Neural cell (in vitro differentiated cells): ENCODE measurements around the gene GMPPA. TPM values are rescaled to one million over a fixed set of nuclear protein-coding genes. Genes with fewer than 3 reads are reported as not detected.

ENCODE experiments used
- H2AFZ ChIP-seq: fragments of 200-600, 300-800 bp; sonication (generic), shearing (Covaris generic); 2 replicates; pipeline ENCODE4 v1.6.0; 2014; ENCODE audit warnings: low read depth, mild to moderate bottlenecking, antibody characterized with exemption, low read length, moderate library complexity
- H3F3A ChIP-seq: fragments of 200-600 bp; shearing (Covaris generic); 2 replicates; pipeline ENCODE4 v1.6.1; 2016; ENCODE audit warnings: mild to moderate bottlenecking, moderate library complexity, mixed read lengths, antibody characterized with exemption, low read length; ENCODE audit not compliant: insufficient read depth, poor library complexity, severe bottlenecking
- H3K27ac ChIP-seq: fragments of 200-600, 300-800 bp; sonication (generic), shearing (Covaris generic); 2 replicates; pipeline ENCODE4 v1.5.1; 2014; ENCODE audit warnings: mild to moderate bottlenecking, low read length, moderate library complexity
- H3K27me3 ChIP-seq: fragments of 300-800, 200-600 bp; sonication (generic), shearing (Covaris generic); 2 replicates; pipeline ENCODE4 v1.6.0; 2014; ENCODE audit warnings: mild to moderate bottlenecking, low read depth, low read length, moderate library complexity; ENCODE audit not compliant: insufficient read depth
- H3K36me3 ChIP-seq: fragments of 300-800, 200-600 bp; sonication (generic), shearing (Covaris generic); 2 replicates; pipeline ENCODE4 v1.5.1; 2014; ENCODE audit warnings: mild to moderate bottlenecking, antibody characterized with exemption, low read length, moderate library complexity; ENCODE audit not compliant: insufficient read depth
- H3K4me2 ChIP-seq: fragments of 300-800, 200-600 bp; sonication (generic), shearing (Covaris generic); 2 replicates; pipeline ENCODE4 v1.6.0; 2014; ENCODE audit warnings: mild to moderate bottlenecking, low read length
- H3K4me3 ChIP-seq: fragments of 300-800, 200-600 bp; sonication (generic), shearing (Covaris generic); 2 replicates; pipeline ENCODE4 v1.5.1; 2014; ENCODE audit warnings: mild to moderate bottlenecking, low read length, moderate library complexity
- H3K79me2 ChIP-seq: fragments of 200-600 bp; shearing (Covaris generic); replicated peaks from 2 replicates; pipeline ENCODE4 v1.6.0; 2014; ENCODE audit warnings: mild to moderate bottlenecking, low read length, moderate library complexity; ENCODE audit not compliant: insufficient read depth
- H3K9ac ChIP-seq: fragments of 300-800, 200-600 bp; sonication (generic), shearing (Covaris generic); 2 replicates; pipeline ENCODE4 v1.6.1; 2016; ENCODE audit warnings: mild to moderate bottlenecking, low read length, mixed read lengths
- H3K9me2 ChIP-seq: fragments of 200-600 bp; shearing (Covaris generic); 2 replicates; pipeline ENCODE4 v1.6.1; 2016; ENCODE audit warnings: mild to moderate bottlenecking, low read length, mixed read lengths; ENCODE audit not compliant: insufficient read depth
- H3K9me3 ChIP-seq: fragments of 200-600, 300-800 bp; sonication (generic), shearing (Covaris generic); 2 replicates; pipeline ENCODE4 v1.6.1; 2016; ENCODE audit warnings: mild to moderate bottlenecking, mixed run types, low read length, moderate library complexity, mixed read lengths
- H4K20me1 ChIP-seq: fragments of 200-600 bp; shearing (Covaris generic); 2 replicates; pipeline ENCODE4 v1.6.1; 2016; ENCODE audit warnings: mild to moderate bottlenecking, mixed run types; ENCODE audit not compliant: insufficient read depth
- CTCF ChIP-seq: fragments of 450-650 bp; IDR thresholded peaks from 2 replicates; pipeline ENCODE4 v1.5.1; 2014; ENCODE audit warnings: antibody characterized with exemption, mild to moderate bottlenecking, moderate library complexity; ENCODE audit not compliant: poor library complexity, severe bottlenecking
- EP300 ChIP-seq: fragments of 450-650 bp; conservative IDR thresholded peaks from 2 replicates; pipeline ENCODE4 v1.6.1; 2014; ENCODE audit warnings: antibody characterized with exemption, mild to moderate bottlenecking, moderate library complexity; ENCODE audit not compliant: poor library complexity, severe bottlenecking
- EZH2 ChIP-seq: fragments of 200-600, 300-800 bp; shearing (Covaris generic), sonication (generic); IDR thresholded peaks from 2 replicates; pipeline ENCODE4 v1.6.1; 2014; ENCODE audit warnings: antibody characterized with exemption, low read length, borderline replicate concordance, mild to moderate bottlenecking; ENCODE audit not compliant: insufficient read depth, poor library complexity, severe bottlenecking
- MXI1 ChIP-seq: fragments of 450-650 bp; conservative IDR thresholded peaks from 2 replicates; pipeline ENCODE4 v1.6.1; 2014; ENCODE audit warnings: antibody characterized with exemption, mild to moderate bottlenecking; ENCODE audit not compliant: poor library complexity, severe bottlenecking
- POLR2AphosphoS5 ChIP-seq: IDR thresholded peaks from 2 replicates; pipeline ENCODE4 v1.6.1; 2012
- RAD21 ChIP-seq: fragments of 450-650 bp; conservative IDR thresholded peaks from 2 replicates; pipeline ENCODE4 v1.6.1; 2014; ENCODE audit warnings: antibody characterized with exemption, mild to moderate bottlenecking, moderate library complexity
- REST ChIP-seq: IDR thresholded peaks from 2 replicates; pipeline ENCODE4 v1.6.1; 2012; ENCODE audit warnings: borderline replicate concordance
- SMC3 ChIP-seq: fragments of 450-650 bp; conservative IDR thresholded peaks from 2 replicates; pipeline ENCODE4 v1.6.1; 2014; ENCODE audit warnings: antibody characterized with exemption, mild to moderate bottlenecking, moderate library complexity; ENCODE audit not compliant: poor library complexity
- TAF1 ChIP-seq: IDR thresholded peaks from 2 replicates; pipeline ENCODE4 v1.6.1; 2012; ENCODE audit warnings: low read depth
- polyA plus RNA-seq: library from polyadenylated mRNA; depleted of rRNA; stranded (reverse); fragments of >200 nt; gene quantifications from 2 replicates; pipeline ENCODE4 v1.2.3, GENCODE V29; 2014

The GMPPA gene
- polyA plus RNA-seq, 1 donor from 2014 or later: 20.4 TPM

GRCh38 chr2:219499058-219499307, 292 bp downstream of the GMPPA start:
- peaks cover 47% of the 10 kb centered on the region for H3K27me3 ChIP-seq
- no peaks in the 10 kb centered on the region for H3K9me3 ChIP-seq
- H3K4me3 ChIP-seq: peak overlapping the region; percentile 73
- no peaks in the 10 kb centered on the region for H3K9me2 ChIP-seq
- peak overlapping the region; percentile 71 for H3K9ac ChIP-seq
- no peaks in the 10 kb centered on the region for H3K36me3 ChIP-seq
- TF ChIP-seq POLR2AphosphoS5 (no peak), CTCF (no peak), MXI1 (no peak), TAF1 (no peak), RAD21 (no peak), SMC3 (no peak), EZH2 (no peak), REST (no peak), EP300 (no peak)
- H3K27ac ChIP-seq: no peak overlapping the region
- H3K4me2 ChIP-seq: peak overlapping the region; percentile 80
- peak overlapping the region; percentile 83 for H2AFZ ChIP-seq
- H3F3A ChIP-seq: no peaks in the 10 kb centered on the region
- no peaks in the 10 kb centered on the region for H4K20me1 ChIP-seq
- no peaks in the 10 kb centered on the region for H3K79me2 ChIP-seq

- no peak overlapping the region for H3K27ac ChIP-seq
- H3K4me3 ChIP-seq: peak overlapping the region; percentile 73
- H3K4me2 ChIP-seq: peak overlapping the region; percentile 80
- H3K79me2 ChIP-seq: no peaks in the 10 kb centered on the region
- TF ChIP-seq RAD21: no peak
- no peak for TF ChIP-seq POLR2AphosphoS5
- no peak for TF ChIP-seq REST
- TF ChIP-seq CTCF: no peak
- TF ChIP-seq EP300: no peak
- TF ChIP-seq EZH2: no peak
- no peak for TF ChIP-seq SMC3
- TF ChIP-seq MXI1: no peak
- no peak for TF ChIP-seq TAF1
- no peaks in the 10 kb centered on the region for H4K20me1 ChIP-seq
- H3K9me2 ChIP-seq: no peaks in the 10 kb centered on the region
- H3F3A ChIP-seq: no peaks in the 10 kb centered on the region
- peak overlapping the region; percentile 71 for H3K9ac ChIP-seq
- H3K36me3 ChIP-seq: no peaks in the 10 kb centered on the region
- H2AFZ ChIP-seq: no peak overlapping the region
- H3K9me3 ChIP-seq: no peaks in the 10 kb centered on the region
- H3K27me3 ChIP-seq: peaks cover 41% of the 10 kb centered on the region
Measured at GRCh38 chr2:219499555-219499954, 864 bp downstream of the GMPPA start.
